Measurements from ENCODE around the gene ADCY2.

The ADCY2 gene

GRCh38 chr5:7764452-7764851 lies 368.5 kb downstream of the ADCY2 start:
- DNase-seq (ENCODE audit: insufficient read length, low spot score) = no peak
- no peak for FAIRE-seq

GRCh38 chr5:7770436-7770835 lies 374.5 kb downstream of the ADCY2 start:
- FAIRE-seq = no peak

DNA sequence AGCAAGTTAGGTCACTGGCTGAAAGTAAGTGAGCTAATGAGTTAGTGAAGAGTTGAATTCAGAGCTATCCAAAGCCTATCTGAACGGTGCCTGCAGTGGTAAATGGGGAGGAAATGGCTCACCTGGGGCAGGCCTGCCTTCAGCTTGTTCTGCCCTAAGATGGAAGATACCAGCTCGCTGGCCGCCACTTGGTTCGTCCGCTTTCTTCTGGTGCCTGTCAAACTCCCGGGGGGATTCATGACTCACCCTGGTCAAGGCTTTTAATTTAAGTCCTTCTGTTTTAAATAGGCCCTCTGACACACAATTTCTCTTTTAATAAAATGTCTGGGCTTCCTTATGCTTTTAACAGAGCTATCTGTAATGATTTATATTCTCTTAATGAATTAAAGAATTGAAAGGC lies 376.2 kb downstream of the ADCY2 start:
- DNase-seq (ENCODE audit: insufficient read length, low spot score) = no peak
- no peak for FAIRE-seq

More at GRCh38 chr5:7770436-7770835, 374.5 kb downstream of the ADCY2 start:
- DNase-seq (ENCODE audit: insufficient read length, low spot score) = no peak

GRCh38 chr5:7773178-7773577 lies 377.2 kb downstream of the ADCY2 start:
- FAIRE-seq (no peak), DNase-seq (ENCODE audit: insufficient read length, low spot score) (no peak)

GRCh38 chr5:7776442-7776841 lies 380.5 kb downstream of the ADCY2 start:
- FAIRE-seq (no peak), DNase-seq (ENCODE audit: insufficient read length, low spot score) (no peak)

DNA sequence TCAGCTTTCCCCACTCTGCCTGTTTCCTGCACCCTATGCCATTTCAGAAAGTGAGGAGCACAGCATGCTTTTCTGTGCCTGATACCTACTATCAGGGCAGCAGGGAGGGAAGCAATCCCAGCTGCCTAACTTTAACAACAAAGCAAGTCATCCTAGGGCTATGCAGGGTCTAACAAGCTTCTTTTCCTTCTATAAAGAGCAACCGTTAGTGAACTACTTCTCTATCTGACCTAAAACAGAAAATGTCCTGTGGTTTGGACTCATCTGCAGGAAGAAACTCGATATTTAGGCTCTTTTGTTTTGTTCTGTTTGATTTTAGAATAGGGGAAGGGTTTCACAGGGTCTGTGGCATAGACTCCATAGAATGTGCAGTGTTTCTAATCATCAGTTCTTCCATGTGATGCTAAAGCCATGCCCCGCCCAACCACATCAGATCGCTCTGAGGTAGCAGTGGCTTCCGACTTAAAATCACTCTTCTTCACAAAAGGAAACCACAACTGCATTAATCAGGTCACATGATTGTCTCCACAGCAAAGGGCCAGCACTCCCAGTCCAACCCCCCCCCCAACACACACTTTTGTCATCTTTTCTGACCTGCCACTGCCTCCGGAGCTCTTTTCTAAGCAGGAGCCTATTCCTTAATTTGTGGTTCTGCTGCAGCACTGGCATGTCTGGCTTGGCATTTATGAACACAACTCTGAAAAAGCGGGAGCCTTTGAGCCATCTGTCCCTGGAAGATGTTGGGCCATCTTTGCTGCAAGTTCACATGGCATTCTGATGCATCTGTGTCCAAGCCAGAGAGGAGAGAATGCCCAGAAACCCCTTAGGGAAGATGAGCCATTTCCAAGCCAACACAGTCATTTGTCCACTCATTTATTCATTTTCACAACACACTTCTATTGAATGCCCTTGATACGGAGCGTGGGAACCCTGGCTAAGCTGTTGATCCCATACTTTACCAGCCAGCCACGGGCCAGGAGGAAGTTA lies 383.4 kb downstream of the ADCY2 start:
- peak; percentile 44 for FAIRE-seq
- no peak for DNase-seq (ENCODE audit: insufficient read length, low spot score)

DNA sequence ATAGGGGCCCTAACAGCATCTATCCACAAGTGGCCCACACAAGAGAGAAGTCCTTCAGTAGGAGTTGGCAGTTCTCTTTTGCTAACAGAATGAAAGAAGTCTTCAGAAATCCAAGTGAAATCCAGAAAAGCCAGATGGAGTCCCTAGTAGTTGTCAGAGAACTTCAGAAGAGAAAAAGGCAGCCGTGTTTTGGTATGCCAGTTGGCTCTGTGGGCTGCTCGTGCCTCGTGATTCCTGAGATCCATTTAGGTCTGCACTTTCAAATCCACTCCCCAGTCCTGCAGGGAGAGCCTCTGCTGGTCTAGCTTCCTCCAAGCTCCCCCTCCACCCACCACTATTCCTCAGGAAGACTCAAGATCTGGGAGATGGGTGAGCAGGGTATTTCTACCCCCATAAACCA lies 386.0 kb downstream of the ADCY2 start:
- no peak for FAIRE-seq

GRCh38 chr5:7784683-7785380 lies 388.9 kb downstream of the ADCY2 start:
- DNase-seq (ENCODE audit: insufficient read length, low spot score) (no peak), FAIRE-seq (no peak)

More for the DNA sequence above, 386.0 kb downstream of the ADCY2 start:
- no peak for DNase-seq (ENCODE audit: insufficient read length, low spot score)

GRCh38 chr5:7787770-7788169 lies 391.8 kb downstream of the ADCY2 start:
- FAIRE-seq (no peak), DNase-seq (ENCODE audit: insufficient read length, low spot score) (no peak)

DNA sequence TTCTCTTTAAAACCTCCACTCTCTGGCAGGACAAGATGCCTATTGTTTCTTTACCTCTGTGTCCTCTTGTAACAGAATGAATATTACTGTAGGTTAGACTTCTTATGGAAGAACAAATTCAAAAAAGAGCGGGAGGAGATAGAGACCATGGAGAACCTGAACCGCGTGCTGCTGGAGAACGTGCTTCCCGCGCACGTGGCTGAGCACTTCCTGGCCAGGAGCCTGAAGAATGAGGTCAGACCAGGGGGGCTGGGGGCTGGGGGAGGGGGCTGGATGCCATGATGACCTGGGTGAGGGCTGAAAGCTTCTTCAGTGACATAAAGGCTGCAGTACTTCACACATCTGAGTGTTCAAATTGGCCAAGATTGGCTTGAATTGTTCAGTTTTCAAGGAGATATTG lies 393.6 kb downstream of the ADCY2 start:
- DNase-seq (ENCODE audit: insufficient read length, low spot score) (no peak), FAIRE-seq (no peak)

DNA sequence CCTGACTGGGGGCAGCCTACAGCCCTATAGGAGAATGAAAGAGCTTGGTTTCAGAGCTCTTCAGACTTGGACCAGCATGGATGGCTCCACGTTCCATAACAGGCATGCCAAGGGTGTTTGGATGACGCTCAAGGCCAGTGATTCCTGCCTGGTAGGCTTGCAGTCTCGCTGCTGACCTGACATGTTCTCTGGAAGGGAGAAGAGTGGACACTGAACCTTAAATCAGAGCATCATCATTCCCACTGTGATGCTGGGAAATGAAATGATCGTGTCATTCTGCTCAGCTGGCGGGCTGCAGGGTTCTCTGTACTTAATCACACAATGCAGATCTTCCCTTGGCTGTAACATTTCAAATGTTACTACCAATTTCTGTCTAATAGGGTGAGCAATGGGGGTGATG lies 398.0 kb downstream of the ADCY2 start:
- no peak for DNase-seq (ENCODE audit: insufficient read length, low spot score)
- no peak for FAIRE-seq

- no peak for FAIRE-seq
- no peak for DNase-seq (ENCODE audit: insufficient read length, low spot score)
These were observed 398.4 kb downstream of the ADCY2 start for GRCh38 chr5:7794311-7794710.

DNA sequence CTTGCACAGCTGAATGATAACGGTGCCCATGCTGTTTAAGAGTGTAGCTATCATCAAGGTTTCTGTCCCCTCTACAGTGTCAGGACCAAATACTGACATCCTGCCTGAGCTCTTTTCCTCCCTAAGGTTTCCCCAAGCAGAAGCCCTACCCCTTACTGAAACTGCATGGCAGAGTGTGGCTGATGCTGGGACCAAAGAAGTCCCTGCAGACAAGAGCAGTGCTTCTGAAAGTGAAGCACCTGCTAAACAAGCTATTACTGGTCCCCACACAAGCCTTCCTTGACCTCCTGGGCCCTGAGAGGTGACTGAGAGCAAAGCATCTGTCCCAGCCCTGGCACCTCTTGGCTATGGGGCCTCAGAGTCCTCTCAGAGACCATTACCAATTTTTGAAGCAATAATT lies 398.9 kb downstream of the ADCY2 start:
- DNase-seq (ENCODE audit: insufficient read length, low spot score) = no peak
- FAIRE-seq = no peak

DNA sequence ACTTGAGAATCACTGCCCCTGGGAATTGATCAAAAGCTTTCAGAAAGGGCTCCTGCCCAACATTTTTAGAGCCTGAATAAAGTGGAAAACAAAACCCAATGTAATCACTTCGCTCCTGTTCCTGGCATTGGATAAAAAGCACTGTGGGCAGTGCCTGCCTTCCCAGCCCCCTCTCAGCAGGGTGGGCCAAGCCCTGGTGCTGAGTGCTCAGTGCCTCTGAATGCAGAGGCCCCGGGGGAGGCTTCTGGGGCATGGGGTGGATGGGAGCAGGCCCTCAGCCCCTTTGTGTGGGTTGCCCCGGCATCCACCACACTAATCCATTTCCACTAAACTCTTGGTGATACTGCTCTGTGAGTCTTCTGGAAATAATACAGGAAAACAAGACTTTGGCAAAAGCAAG lies 399.4 kb downstream of the ADCY2 start:
- FAIRE-seq (no peak), DNase-seq (ENCODE audit: insufficient read length, low spot score) (no peak)

- no peak for FAIRE-seq
- DNase-seq (ENCODE audit: insufficient read length, low spot score) = no peak
These were observed 406.1 kb downstream of the ADCY2 start for GRCh38 chr5:7801891-7802614.

- DNase-seq (ENCODE audit: insufficient read length, low spot score) = no peak
These were observed 406.9 kb downstream of the ADCY2 start for GRCh38 chr5:7802855-7803254.

GRCh38 chr5:7803937-7804336 lies 408.0 kb downstream of the ADCY2 start:
- DNase-seq (ENCODE audit: insufficient read length, low spot score) (no peak), FAIRE-seq (no peak)

More at GRCh38 chr5:7802855-7803254, 406.9 kb downstream of the ADCY2 start:
- FAIRE-seq = no peak

DNA sequence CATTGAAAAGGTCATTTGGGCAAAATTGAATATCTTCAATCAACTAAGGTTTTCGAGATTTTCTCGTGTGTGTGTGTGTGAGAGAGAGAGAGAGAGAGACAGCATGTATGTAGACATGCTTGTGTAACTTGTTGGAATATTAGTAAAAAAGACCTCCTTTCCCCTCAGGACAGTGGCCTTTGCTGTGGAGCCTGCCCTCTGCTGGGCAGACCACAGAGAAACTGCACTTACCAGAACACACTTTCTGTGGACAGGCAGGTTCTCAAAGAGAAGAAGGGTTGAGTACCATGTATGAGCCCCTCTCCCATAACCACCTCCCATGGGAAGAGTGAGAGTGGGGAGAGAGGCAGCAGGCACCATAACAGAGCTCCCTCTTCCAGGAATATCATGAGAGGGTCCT lies 409.4 kb downstream of the ADCY2 start:
- FAIRE-seq = no peak
- no peak for DNase-seq (ENCODE audit: insufficient read length, low spot score)

DNA sequence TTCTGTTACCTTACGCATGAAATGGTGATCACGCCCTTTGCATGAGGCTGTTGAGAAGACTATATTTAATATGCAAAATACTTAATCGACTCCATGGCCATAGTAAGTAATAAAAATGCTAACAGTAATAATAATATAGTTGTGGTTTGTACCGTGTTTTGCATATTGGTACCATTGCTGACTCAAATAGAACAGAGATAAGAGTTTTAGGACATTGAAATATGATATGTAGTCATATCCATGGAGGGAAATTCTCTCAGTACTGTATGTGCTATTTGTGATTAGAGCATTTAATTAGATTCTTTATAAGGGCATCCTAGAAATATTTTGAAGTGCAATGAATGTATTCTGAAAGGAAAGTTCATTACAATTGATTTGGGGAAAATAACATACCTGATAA lies 413.1 kb downstream of the ADCY2 start:
- no peak for DNase-seq (ENCODE audit: insufficient read length, low spot score)
- FAIRE-seq = no peak

DNA sequence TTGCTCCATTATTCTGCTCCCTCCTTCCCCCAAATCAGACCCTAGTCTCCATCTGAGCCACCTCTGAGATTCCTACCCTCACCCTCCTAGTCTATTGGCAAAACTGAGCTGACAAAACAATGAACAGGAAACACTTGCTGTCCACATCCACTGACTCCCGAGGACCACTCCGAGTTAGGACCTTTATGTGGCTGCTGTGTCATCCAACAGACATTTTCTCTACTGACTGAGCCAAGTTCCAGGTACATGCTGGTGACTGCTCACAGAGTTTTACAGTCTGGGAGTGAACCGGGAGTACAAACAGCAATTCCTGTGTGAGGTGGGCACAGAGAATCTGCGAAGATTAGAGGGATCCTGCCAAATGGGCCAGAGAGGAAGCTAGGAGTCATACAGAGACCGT lies 415.8 kb downstream of the ADCY2 start:
- DNase-seq (ENCODE audit: insufficient read length, low spot score) = no peak
- no peak for FAIRE-seq

- no peak for DNase-seq (ENCODE audit: insufficient read length, low spot score)
- FAIRE-seq = no peak
These were observed 417.1 kb downstream of the ADCY2 start for GRCh38 chr5:7813007-7813406.
